HG02943 (cell line): ENCODE results near the gene ZNF816.
"Not testable (repeated sequence)": the region's sequence is repeated elsewhere in the genome, so short reads cannot be mapped to it uniquely, and the experiment has no call there.

Source experiments
- ATAC-seq: cut with Tn5 transposase; IDR thresholded peaks from one replicate; pipeline ENCODE4 v1.9.1; 2021; ENCODE audit warnings: mild to moderate bottlenecking, low read depth, moderate library complexity; ENCODE audit not compliant: unreplicated experiment

ZNF816 gene

GRCh38 chr19:52962394-52963246 is at the start of gene ZNF816:
ZNF816 (minus strand) TSS chr19:52962881; CDS start chr19:52956089, 6,792 bp downstream.
- peak; percentile 98 for ATAC-seq

GRCh38 chr19:53012006-53012405 is 49.3 kb upstream of the ZNF816 start:
- ATAC-seq: no peak

GRCh38 chr19:53010494-53010893 is 47.8 kb upstream of the ZNF816 start:
- ATAC-seq: no peak

GRCh38 chr19:53008061-53008778 is 45.5 kb upstream of the ZNF816 start:
- no peak for ATAC-seq

GRCh38 chr19:53007606-53008005 is 44.9 kb upstream of the ZNF816 start:
- no peak for ATAC-seq

GRCh38 chr19:53007200-53007599 is 44.5 kb upstream of the ZNF816 start:
- ATAC-seq: no peak

- ATAC-seq: no peak
Observed at GRCh38 chr19:53004242-53004641, 41.6 kb upstream of the ZNF816 start.

GRCh38 chr19:53002479-53002878 is 39.8 kb upstream of the ZNF816 start:
- no peak for ATAC-seq

GRCh38 chr19:52997975-52998374 is 35.3 kb upstream of the ZNF816 start:
- ATAC-seq: no peak

GRCh38 chr19:52995711-52996110 is 33.0 kb upstream of the ZNF816 start:
- no peak for ATAC-seq

- ATAC-seq: no peak
Observed at GRCh38 chr19:52993342-52994178, 30.9 kb upstream of the ZNF816 start.

GRCh38 chr19:52992109-52993004 is 29.7 kb upstream of the ZNF816 start:
- no peak for ATAC-seq

GRCh38 chr19:52991484-52991883 is 28.8 kb upstream of the ZNF816 start:
- ATAC-seq: no peak

- no peak for ATAC-seq
Observed at GRCh38 chr19:52990759-52991418, 28.2 kb upstream of the ZNF816 start.

- no peak for ATAC-seq
Observed at GRCh38 chr19:52988506-52988905, 25.8 kb upstream of the ZNF816 start.

GRCh38 chr19:52987221-52987620 is 24.5 kb upstream of the ZNF816 start:
- ATAC-seq: no peak

- not testable (repeated sequence) for ATAC-seq
Observed at GRCh38 chr19:52983167-52983566, 20.5 kb upstream of the ZNF816 start.

- ATAC-seq: no peak
Observed at GRCh38 chr19:52981329-52981728, 18.6 kb upstream of the ZNF816 start.

- ATAC-seq: no peak
Observed at GRCh38 chr19:52967772-52968171, 5.1 kb upstream of the ZNF816 start.
